Body of pancreas (tissue), 4 donors: ENCODE results near the gene MUS81. TPM values are rescaled to one million over a fixed set of nuclear protein-coding genes. Genes with fewer than 3 reads are reported as not detected.
A peak's percentile ranks its signal among the peaks of the same experiment; 100 is the strongest.

Source experiments
- ATAC-seq: fragments of 150-250 bp; one replicate; pipeline ENCODE4 v1.9.1; 2016
- DNase-seq, 4 donors: peaks; one replicate each; pipeline ENCODE4 v3.0.0-alpha.2; 2019
- H3K27ac ChIP-seq, 4 donors: fragments of 200-600 bp; sonication (generic); 1 replicate in 3 of 4; 2 replicates in 1 of 4; pipeline versions ENCODE4 v1.5.1 to v1.6.1; 2016 to 2019; ENCODE audit warnings: mild to moderate bottlenecking in 1 of 4, mixed read lengths in 1 of 4, moderate library complexity in 1 of 4
- H3K27me3 ChIP-seq, 2 donors: fragments of 200-600 bp; sonication (generic); one replicate each; pipeline ENCODE4 v1.6.0; 2016; ENCODE audit warnings: mild to moderate bottlenecking in 1 of 2
- H3K36me3 ChIP-seq, 2 donors: fragments of 200-600 bp; sonication (generic); replicated peaks in 1 of 2; 2 replicates each; pipeline ENCODE4 v1.5.1; 2016; ENCODE audit warnings: low read depth in 2 of 2; ENCODE audit not compliant: insufficient read depth in 1 of 2
- H3K4me1 ChIP-seq: fragments of 200-600 bp; sonication (generic); one replicate; pipeline ENCODE4 v1.6.0; 2016
- H3K4me3 ChIP-seq, 2 donors: fragments of 200-600 bp; sonication (generic); 1 replicate in 1 of 2; 2 replicates in 1 of 2; pipeline ENCODE4 v1.5.1; 2016 to 2019
- H3K9me3 ChIP-seq, 3 donors: fragments of 200-600 bp; sonication (generic); 1 replicate in 2 of 3; 2 replicates in 1 of 3; pipeline ENCODE4 v1.5.1; 2016
- POLR2A ChIP-seq, 3 donors: fragments of 450-650 bp; IDR thresholded peaks; one replicate each; pipeline ENCODE4 v1.6.1; 2016; ENCODE audit warnings: antibody characterized with exemption in 3 of 3, mild to moderate bottlenecking in 2 of 3
- WGBS, 2 donors: methylation state at CpG; one replicate each; pipeline ENCODE4 v1.1.5; 2017; 5-methylcytosine and 5-hydroxymethylcytosine counted together
- intact Hi-C: fragments of 100-400 bp; cut with DNase I; formaldehyde crosslinking; loops from one replicate; pipeline ENCODE4 v1.15.1; 2023
- total RNA-seq, 2 donors: library from RNA; depleted of rRNA; stranded (reverse); fragments of >200 nt; gene quantifications; one replicate each; pipeline ENCODE4 v1.1.0, GENCODE V29; 2016
- TF ChIP-seq, protein P1 (sequence below), 7 experiments: fragments of 450-650 bp in 4 of 7; fragments of 200-600 bp in 3 of 7; sonication (generic) in 3 of 7; IDR thresholded peaks; one replicate each; pipeline ENCODE4 v1.5.1; 2016 to 2019; ENCODE audit warnings: antibody characterized with exemption in 7 of 7

Gene MUS81
- total RNA-seq, 2 donors from 2014 or later, result 38.2 to 40.5 TPM

DNA sequence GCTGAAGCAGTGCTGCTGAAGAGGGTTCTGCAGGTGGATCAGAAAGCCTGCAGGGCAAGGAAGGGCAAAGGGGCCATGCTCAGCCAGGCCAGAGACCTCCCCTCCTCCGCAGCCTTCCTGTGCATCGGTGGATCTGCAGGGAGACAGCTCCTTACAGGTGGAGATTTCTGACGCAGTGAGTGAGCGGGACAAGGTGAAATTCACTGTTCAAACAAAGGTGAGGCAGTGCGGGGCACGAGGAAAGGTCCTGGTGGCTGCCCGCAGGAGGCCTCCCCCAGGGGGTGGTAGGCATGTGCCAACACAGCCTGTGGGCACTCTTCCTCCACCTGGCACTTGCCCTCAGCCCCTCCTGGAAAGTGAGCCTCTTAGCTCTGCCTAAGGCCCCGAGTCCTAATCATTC is 10.9 kb upstream of the MUS81 start:
- Histone ChIP-seq H3K4me3 (no peak overlapping the region), H3K27ac (no peak overlapping the region), H3K4me1 (no peaks in the 10 kb centered on the region), H3K36me3 (peaks cover 0 to 9% of the 10 kb centered on the region in 2 donors), H3K9me3 (no peaks in the 10 kb centered on the region), H3K27me3 (no peaks in the 10 kb centered on the region)
- intact Hi-C loops, result no loop called here
- TF ChIP-seq, protein P1, sequence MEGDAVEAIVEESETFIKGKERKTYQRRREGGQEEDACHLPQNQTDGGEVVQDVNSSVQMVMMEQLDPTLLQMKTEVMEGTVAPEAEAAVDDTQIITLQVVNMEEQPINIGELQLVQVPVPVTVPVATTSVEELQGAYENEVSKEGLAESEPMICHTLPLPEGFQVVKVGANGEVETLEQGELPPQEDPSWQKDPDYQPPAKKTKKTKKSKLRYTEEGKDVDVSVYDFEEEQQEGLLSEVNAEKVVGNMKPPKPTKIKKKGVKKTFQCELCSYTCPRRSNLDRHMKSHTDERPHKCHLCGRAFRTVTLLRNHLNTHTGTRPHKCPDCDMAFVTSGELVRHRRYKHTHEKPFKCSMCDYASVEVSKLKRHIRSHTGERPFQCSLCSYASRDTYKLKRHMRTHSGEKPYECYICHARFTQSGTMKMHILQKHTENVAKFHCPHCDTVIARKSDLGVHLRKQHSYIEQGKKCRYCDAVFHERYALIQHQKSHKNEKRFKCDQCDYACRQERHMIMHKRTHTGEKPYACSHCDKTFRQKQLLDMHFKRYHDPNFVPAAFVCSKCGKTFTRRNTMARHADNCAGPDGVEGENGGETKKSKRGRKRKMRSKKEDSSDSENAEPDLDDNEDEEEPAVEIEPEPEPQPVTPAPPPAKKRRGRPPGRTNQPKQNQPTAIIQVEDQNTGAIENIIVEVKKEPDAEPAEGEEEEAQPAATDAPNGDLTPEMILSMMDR (IDR thresholded peaks at IDR 0.05), result no peak
- TF ChIP-seq POLR2A (IDR thresholded peaks at IDR 0.05), result no peak
- WGBS, 2 donors, result 46 to 63% methylated on average over 6 to 7 of the region's 8 CpGs
- DNase-seq, result no peak
- no peak for ATAC-seq

DNA sequence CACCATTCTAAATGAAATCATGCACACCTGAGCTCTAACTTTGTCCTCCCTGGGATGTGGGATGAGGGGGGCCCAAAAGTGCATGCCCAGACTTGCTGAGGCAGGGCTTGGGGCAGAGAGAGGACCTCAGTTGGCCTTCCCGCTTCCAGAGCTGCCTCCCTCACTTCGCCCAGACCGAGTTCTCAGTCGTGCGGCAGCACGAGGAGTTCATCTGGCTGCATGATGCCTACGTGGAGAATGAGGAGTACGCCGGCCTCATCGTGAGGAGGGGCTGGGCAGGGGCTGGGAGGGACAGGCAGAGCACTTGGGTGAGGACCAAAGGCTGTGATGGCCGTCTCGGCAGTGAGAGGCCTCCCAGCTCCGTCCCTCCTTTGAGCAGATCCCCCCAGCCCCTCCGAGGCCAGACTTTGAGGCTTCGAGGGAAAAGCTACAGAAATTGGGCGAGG is 10.4 kb upstream of the MUS81 start:
- Histone ChIP-seq H3K9me3 (no peaks in the 10 kb centered on the region), H3K4me1 (no peaks in the 10 kb centered on the region), H3K27me3 (no peaks in the 10 kb centered on the region), H3K27ac (no peak overlapping the region), H3K4me3 (no peak overlapping the region), H3K36me3 (peaks cover under 1 to 14% of the 10 kb centered on the region in 2 donors)
- no peak for TF ChIP-seq POLR2A (IDR thresholded peaks at IDR 0.05)
- TF ChIP-seq, protein P1 (IDR thresholded peaks at IDR 0.05), result no peak
- ATAC-seq (no peak), DNase-seq (no peak)
- WGBS, 2 donors, result 46 to 53% methylated on average over 9 to 16 of the region's 16 CpGs
- intact Hi-C loops, result no loop called here

DNA sequence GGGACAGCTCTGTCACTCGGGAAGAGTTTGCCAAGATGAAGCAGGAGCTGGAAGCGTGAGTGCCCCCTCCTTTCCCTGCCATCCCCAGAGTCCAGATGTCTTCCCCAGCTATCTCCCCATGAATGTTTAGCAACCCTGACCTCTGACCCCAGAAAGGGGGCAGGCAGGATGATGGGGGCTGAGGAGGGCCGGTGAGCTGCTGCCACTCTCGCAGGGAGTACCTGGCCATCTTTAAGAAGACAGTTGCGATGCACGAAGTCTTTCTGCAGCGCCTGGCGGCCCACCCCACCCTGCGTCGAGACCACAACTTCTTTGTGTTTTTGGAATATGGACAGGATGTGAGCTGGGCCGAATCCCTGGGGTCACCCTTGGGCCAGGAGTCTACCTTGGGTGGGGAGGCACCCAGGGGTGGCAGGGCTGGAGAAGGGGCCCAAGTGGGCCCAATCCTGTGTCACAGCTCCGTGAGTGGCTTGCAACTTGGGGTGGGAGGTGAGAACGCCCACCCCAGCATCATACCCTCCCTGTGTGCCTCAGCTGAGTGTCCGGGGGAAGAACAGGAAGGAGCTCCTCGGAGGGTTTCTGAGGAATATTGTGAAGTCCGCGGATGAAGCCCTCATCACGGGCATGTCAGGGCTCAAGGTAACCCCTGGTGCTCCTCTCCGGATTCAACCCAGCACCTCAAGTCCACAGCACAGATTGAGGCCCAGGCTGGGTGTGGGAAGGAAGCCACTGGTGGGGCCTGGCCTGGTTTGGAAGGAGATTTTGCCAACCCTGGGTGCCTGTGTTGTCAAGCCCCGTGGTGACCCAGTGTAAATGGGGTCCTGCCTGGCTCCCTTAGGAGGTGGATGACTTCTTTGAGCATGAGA is 9.8 kb upstream of the MUS81 start:
- Histone ChIP-seq H3K4me1 (peaks cover 4% of the 10 kb centered on the region), H3K36me3 (peaks cover 8 to 20% of the 10 kb centered on the region in 2 donors), H3K9me3 (no peaks in the 10 kb centered on the region), H3K27ac (no peak overlapping the region), H3K27me3 (no peaks in the 10 kb centered on the region), H3K4me3 (no peak overlapping the region)
- 66 to 77% methylated on average over 10 to 20 of the region's 20 CpGs for WGBS, 2 donors
- intact Hi-C loops, result no loop called here
- ATAC-seq (no peak), DNase-seq (no peak)
- TF ChIP-seq, protein P1 (IDR thresholded peaks at IDR 0.05), result no peak
- TF ChIP-seq POLR2A (IDR thresholded peaks at IDR 0.05), result no peak

DNA sequence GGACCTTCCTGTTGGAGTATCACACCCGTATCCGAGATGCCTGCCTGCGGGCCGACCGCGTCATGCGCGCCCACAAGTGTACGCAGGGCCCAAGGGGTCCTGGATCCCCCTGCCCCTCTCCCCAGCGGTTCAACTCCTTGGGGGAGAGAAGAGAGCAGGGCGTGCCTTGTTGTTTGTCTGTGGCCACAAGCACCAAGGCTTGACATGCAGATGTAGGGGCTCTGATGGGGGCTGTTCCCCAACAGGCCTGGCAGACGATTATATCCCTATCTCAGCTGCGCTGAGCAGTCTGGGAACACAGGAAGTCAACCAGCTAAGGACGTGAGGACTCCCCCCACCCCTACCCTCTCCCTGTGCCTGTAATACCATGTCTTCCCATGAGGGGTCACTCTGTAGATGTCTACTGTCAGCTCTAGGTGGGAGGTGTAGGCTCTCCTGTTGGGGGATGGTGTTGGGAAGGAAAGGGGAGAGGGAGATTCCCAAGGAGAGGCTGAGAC is 9.1 kb upstream of the MUS81 start:
- peaks cover 8 to 26% of the 10 kb centered on the region in 2 donors for H3K36me3 ChIP-seq

More for the DNA sequence above, 9.1 kb upstream of the MUS81 start:
- TF ChIP-seq, protein P1 (IDR thresholded peaks at IDR 0.05), result peak in 4 of 7 experiments; percentile 17 to 38 (median 26)
- no peak for TF ChIP-seq POLR2A (IDR thresholded peaks at IDR 0.05)
- Histone ChIP-seq H3K27ac (no peak overlapping the region), H3K9me3 (no peaks in the 10 kb centered on the region), H3K4me1 (peaks cover 10% of the 10 kb centered on the region), H3K4me3 (no peak overlapping the region), H3K27me3 (no peaks in the 10 kb centered on the region)
- intact Hi-C loops, result no loop called here
- no peak for ATAC-seq
- WGBS, 2 donors, result 76 to 92% methylated on average over 2 to 14 of the region's 14 CpGs
- no peak for DNase-seq
